Aorta (tissue), 5 donors: ENCODE data around the gene CILP. TPM values are rescaled to one million over a fixed set of nuclear protein-coding genes. Genes with fewer than 3 reads are reported as not detected.
A peak's percentile ranks its signal among the peaks of the same experiment; 100 is the strongest.

Source experiments
- ATAC-seq: fragments of 200-7000 bp; cut with Tn5 transposase; one replicate; pipeline ENCODE4 v1.9.1; 2022; ENCODE audit warnings: moderate library complexity; ENCODE audit not compliant: low FRiP score
- DNase-seq, 2 donors: peaks; one replicate each; pipeline ENCODE4 v3.0.0-alpha.2; 2020
- H3K27ac ChIP-seq, 2 donors: one replicate each; pipeline ENCODE4 v1.5.1; 2013; ENCODE audit warnings: low read length in 2 of 2, mild to moderate bottlenecking in 2 of 2, moderate library complexity in 2 of 2, control low read depth in 1 of 2, inconsistent platforms in 1 of 2, low read depth in 1 of 2
- H3K27me3 ChIP-seq, 2 donors: one replicate each; pipeline ENCODE4 v1.6.1; 2013; ENCODE audit warnings: control low read depth in 1 of 2, low read length in 1 of 2, mild to moderate bottlenecking in 1 of 2, moderate library complexity in 1 of 2; ENCODE audit not compliant: insufficient read depth in 2 of 2, control insufficient read depth in 1 of 2
- H3K36me3 ChIP-seq, 2 donors: one replicate each; pipeline ENCODE4 v1.6.1; 2013; ENCODE audit warnings: control low read depth in 1 of 2, low read length in 1 of 2, mild to moderate bottlenecking in 1 of 2; ENCODE audit not compliant: insufficient read depth in 2 of 2, control insufficient read depth in 1 of 2
- H3K4me1 ChIP-seq, 2 donors: one replicate each; pipeline ENCODE4 v1.6.1; 2013; ENCODE audit warnings: low read length in 2 of 2, control low read depth in 1 of 2, mild to moderate bottlenecking in 1 of 2, moderate library complexity in 1 of 2; ENCODE audit not compliant: insufficient read depth in 2 of 2, control insufficient read depth in 1 of 2
- H3K4me3 ChIP-seq, 2 donors: one replicate each; pipeline ENCODE4 v1.5.1; 2013; ENCODE audit warnings: low read length in 2 of 2, control low read depth in 1 of 2, mild to moderate bottlenecking in 1 of 2
- H3K9me3 ChIP-seq: one replicate; pipeline ENCODE4 v1.6.1; 2013; ENCODE audit warnings: mild to moderate bottlenecking, low read length; ENCODE audit not compliant: control insufficient read depth
- WGBS, 2 donors: extraction: QIAGEN DNeasy Blood & Tissue Kit; methylation state at CpG; one replicate each; pipeline ENCODE4 v1.1.7; 2013; 5-methylcytosine and 5-hydroxymethylcytosine counted together
- intact Hi-C, 2 donors: fragments of 100-400 bp; cut with DNase I; formaldehyde crosslinking; loops; one replicate each; pipeline versions ENCODE4 v1.14.2 to v1.15.0; 2022
- polyA plus RNA-seq, 2 donors: library from polyadenylated mRNA; stranded (reverse); fragments of 200-250 nt; gene quantifications; one replicate each; pipeline ENCODE4 v1.2.3, GENCODE V29; 2013
- total RNA-seq, 2 donors: library from RNA; stranded (reverse); fragmentation: NEBNext Ultra II Directional; extraction: Animal tissue kit (Norgen Biotek cat#: 25700); gene quantifications; one replicate each; pipeline ENCODE4 v1.2.1, GENCODE V29; 2021
- donor health status: healthy with polysubstance abuse.
- donor health status: Bipolar disorder and iron deficiency.
- donor health status: DM: no; HTN: no; CAD: no.
- donor health status: DM: no; HTN: no; CAD: no.
- donor health status: DM: yes; HTN: yes; CAD: no.

CILP gene
- total and polyA plus RNA-seq, 4 donors: 0.28 to 170 (median 1.7) TPM

DNA sequence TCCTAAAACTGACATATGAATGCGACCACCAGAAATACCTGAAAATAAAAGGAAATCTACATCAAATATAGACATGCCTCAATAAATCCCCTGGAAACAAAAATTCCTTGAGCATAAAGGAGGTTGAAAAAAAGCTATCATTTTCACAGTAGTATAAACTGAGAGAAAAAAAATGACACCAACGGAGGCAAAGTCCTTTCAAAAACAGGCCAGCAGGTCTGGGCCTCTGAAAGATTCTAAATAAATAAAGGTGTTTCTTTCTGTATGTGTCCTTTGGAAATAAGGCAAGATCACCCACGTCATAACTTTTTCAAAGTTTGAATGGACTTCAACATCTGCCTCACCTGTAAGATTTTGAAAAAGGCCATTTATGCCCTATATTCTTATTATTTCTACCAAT, 31.1 kb downstream of the CILP start:
- H3K36me3 ChIP-seq: peaks cover 0 to 2% of the 10 kb centered on the region in 2 donors
- DNase-seq (no peak), ATAC-seq (no peak)
- WGBS, 2 donors: 87 to 91% methylated on average over 3 of the region's 3 CpGs
- no peaks in the 10 kb centered on the region for H3K4me1 ChIP-seq
- no peak overlapping the region for H3K4me3 ChIP-seq
- no peak overlapping the region for H3K27ac ChIP-seq
- H3K27me3 ChIP-seq: no peaks in the 10 kb centered on the region
- intact Hi-C loops: loop anchor here in 1 of 2 donors (10.0 kb wide), 1 partner anchor 115 kb away; the partner anchor contains the start of gene RNU5A-1
- no peaks in the 10 kb centered on the region for H3K9me3 ChIP-seq

DNA sequence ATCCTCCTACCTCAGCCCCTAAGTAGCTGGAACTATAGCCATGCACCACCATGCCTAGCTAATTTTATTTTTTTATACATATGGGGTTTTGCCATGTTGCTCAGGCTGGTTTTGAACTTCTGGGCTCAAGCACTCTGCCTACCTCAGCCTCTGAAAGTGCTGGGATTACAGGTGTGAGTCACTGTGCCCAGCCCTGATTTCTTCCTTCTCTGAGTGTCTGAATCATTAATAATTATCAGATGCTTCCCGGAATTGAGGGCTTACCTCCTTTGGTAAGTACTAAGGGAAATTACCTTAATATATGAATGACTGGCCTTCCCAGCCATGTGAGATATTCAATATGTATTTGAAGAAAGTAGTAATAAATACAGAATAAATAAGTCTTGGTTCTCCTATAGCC, 33.4 kb downstream of the CILP start:
- ATAC-seq: no peak
- Histone ChIP-seq H3K4me1 (no peaks in the 10 kb centered on the region), H3K4me3 (no peak overlapping the region), H3K36me3 (peaks cover 0 to 2% of the 10 kb centered on the region in 2 donors), H3K27ac (no peak overlapping the region), H3K27me3 (no peaks in the 10 kb centered on the region), H3K9me3 (no peaks in the 10 kb centered on the region)
- intact Hi-C loops: no loop called here
- WGBS, 2 donors: 79 to 82% methylated on average over 1 of the region's 1 CpG
- DNase-seq: no peak

DNA sequence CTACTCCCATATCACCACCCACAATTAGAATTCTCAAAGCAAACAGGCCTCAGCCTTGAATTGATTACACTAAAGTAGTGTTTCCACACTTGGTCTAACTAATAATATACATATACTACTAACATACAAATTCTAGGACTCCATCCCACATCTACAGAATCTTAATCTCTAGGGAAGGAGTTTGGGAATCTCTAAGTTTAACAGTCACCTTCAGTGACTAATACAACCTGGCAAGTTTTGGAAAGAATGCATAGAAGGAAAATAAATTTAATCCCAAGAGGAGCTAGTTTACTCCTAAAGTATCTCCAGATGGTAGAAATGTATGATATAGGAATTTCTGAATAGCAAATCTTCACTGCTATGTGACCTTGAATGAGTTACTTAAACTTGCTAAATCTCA, 35.2 kb downstream of the CILP start:
- intact Hi-C loops: no loop called here
- no peaks in the 10 kb centered on the region for H3K4me1 ChIP-seq
- no peaks in the 10 kb centered on the region for H3K9me3 ChIP-seq
- H3K27me3 ChIP-seq: no peaks in the 10 kb centered on the region
- H3K4me3 ChIP-seq: no peak overlapping the region
- ATAC-seq: no peak
- no peak overlapping the region for H3K27ac ChIP-seq
- DNase-seq: no peak
- H3K36me3 ChIP-seq: peaks cover 0 to 2% of the 10 kb centered on the region in 2 donors

DNA sequence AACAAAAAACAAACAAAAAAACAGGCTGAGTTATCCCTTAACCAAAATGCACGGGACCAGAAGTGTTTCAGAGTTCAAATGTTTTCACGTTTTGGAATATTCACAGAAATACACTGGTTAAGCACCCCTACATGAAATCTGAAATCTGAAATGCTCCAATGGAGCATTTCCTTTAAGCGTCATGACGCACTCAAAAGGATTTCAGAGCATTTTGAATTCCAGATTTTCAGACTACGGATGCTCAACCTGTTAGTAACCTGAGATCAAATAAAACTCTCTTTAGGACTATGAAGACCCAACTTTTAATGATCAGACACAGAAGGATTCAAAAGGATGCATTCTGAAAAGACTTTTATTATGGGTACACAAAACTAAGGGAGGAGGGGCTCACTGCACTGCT, 35.8 kb downstream of the CILP start:
- Histone ChIP-seq H3K9me3 (no peaks in the 10 kb centered on the region), H3K27me3 (no peaks in the 10 kb centered on the region), H3K36me3 (peaks cover 0 to 2% of the 10 kb centered on the region in 2 donors), H3K4me1 (no peaks in the 10 kb centered on the region), H3K4me3 (no peak overlapping the region), H3K27ac (no peak overlapping the region)
- DNase-seq: no peak
- intact Hi-C loops: no loop called here
- no peak for ATAC-seq
- 86 to 87% methylated on average over 5 of the region's 5 CpGs for WGBS, 2 donors

DNA sequence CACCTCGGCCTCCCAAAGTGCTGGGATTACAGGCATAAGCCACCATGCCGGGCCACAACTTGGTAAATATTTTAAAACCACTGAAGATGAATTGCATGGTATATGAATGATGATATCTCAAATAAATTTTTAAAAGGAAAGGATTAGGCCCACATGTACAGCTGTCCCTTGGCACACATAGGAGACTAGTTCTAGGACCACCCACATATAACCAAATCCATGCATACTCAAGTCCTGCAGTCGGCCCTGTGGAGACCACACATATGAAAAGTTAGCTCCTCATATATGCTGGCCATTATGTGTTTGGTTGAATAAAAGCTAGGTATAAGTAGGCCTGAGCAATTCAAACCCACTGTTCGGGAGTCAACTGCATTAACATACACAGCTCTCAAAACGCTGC, 36.8 kb downstream of the CILP start:
- peaks cover 0 to 2% of the 10 kb centered on the region in 2 donors for H3K36me3 ChIP-seq
- 88 to 89% methylated on average over 5 of the region's 5 CpGs for WGBS, 2 donors
- intact Hi-C loops: no loop called here
- H3K9me3 ChIP-seq: no peaks in the 10 kb centered on the region
- ATAC-seq (no peak), DNase-seq (no peak)
- no peak overlapping the region for H3K27ac ChIP-seq
- H3K4me3 ChIP-seq: no peak overlapping the region
- no peaks in the 10 kb centered on the region for H3K27me3 ChIP-seq
- H3K4me1 ChIP-seq: no peaks in the 10 kb centered on the region

DNA sequence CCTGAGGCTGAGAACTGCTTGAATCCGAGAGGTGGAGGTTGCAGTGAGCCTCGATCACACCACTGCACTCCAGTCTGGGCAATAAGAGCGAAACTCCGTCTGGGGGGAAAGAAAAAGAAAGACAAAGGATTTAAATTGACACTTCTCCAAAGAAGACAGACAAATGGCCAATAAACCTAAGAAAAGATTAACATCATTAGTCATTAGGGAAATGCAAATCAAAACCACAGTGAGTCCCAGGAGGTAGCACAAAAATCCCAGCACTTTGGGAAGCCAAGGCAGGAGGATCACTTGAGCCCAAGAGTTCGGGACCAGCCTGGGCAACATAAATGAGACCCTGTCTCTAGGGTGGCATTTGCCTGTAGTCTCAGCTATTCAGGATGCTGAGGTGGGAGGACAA, 38.7 kb downstream of the CILP start:
- no peaks in the 10 kb centered on the region for H3K27me3 ChIP-seq
- H3K36me3 ChIP-seq: peaks cover 0 to 2% of the 10 kb centered on the region in 2 donors
- H3K27ac ChIP-seq: no peak overlapping the region
- intact Hi-C loops: no loop called here
- no peak for DNase-seq
- WGBS, 2 donors: 87 to 89% methylated on average over 5 of the region's 5 CpGs
- no peaks in the 10 kb centered on the region for H3K9me3 ChIP-seq
- no peaks in the 10 kb centered on the region for H3K4me1 ChIP-seq
- H3K4me3 ChIP-seq: no peak overlapping the region
- ATAC-seq: no peak

DNA sequence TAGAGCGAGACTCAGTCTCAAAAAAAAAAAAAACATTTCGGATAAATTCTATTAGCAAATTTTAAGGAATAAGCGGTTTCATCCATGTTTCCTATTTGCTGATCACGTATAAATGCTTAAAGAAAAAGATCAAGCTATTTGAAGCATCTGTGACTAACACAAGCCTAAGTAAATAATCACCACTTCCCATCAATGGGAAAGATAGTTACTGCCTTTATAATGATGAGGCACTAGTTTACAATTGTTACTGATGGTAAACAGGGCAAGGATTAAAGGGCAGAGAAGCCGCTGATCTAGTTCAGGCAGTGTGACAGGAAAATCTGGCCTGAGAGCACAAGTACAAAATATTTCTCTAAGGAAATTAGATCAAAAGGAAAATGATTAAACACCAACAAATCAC, 39.8 kb downstream of the CILP start:
- ATAC-seq (no peak), DNase-seq (no peak)
- Histone ChIP-seq H3K9me3 (no peaks in the 10 kb centered on the region), H3K36me3 (no peaks in the 10 kb centered on the region), H3K27me3 (no peaks in the 10 kb centered on the region), H3K4me1 (no peaks in the 10 kb centered on the region), H3K27ac (no peak overlapping the region), H3K4me3 (no peak overlapping the region)
- intact Hi-C loops: no loop called here
- 93 to 94% methylated on average over 5 of the region's 5 CpGs for WGBS, 2 donors

DNA sequence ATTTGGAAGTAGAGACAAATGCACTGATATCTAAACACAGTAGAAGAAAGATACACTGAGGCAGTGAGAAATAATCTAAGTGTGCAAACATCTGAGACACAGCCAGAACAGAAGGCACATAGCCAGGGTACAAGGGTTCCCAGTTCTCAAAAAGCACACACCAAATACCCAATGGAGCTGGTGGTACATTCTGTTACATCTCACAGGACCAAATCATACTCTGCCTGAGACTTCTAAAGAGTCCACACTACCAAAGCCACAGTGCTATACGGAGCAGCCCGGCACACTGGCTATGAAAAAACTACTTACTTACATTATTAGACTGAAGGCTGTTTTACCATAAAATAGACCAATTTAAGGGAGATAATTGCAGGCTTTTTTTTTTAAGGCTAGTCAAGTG, 45.4 kb downstream of the CILP start:
- H3K36me3 ChIP-seq: peaks cover 0 to 4% of the 10 kb centered on the region in 2 donors
- no peaks in the 10 kb centered on the region for H3K9me3 ChIP-seq
- no peaks in the 10 kb centered on the region for H3K27me3 ChIP-seq
- DNase-seq (no peak), ATAC-seq (peak; percentile 19)
- 91 to 94% methylated on average over 2 of the region's 2 CpGs for WGBS, 2 donors
- no peaks in the 10 kb centered on the region for H3K4me1 ChIP-seq
- intact Hi-C loops: no loop called here
- no peak overlapping the region for H3K4me3 ChIP-seq
- no peak overlapping the region for H3K27ac ChIP-seq

DNA sequence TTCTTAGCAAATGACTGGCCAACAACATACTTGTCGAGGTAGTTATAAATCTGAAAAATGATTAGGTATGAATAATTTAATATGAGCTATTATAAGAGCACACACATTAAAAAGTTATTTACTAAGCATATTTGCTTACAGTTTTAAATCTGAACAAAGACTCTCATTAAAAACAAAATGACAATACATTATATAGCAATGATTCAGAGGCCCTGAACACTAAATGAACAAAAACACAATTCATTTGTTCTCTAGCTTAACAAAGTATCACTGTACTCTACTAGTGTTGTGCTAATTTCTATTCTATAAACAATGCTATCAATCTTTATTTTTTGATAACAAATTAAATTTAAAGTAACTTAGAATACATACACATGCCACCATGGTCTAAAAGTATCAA, 47.1 kb downstream of the CILP start:
- Histone ChIP-seq H3K4me3 (no peak overlapping the region), H3K9me3 (no peaks in the 10 kb centered on the region), H3K4me1 (no peaks in the 10 kb centered on the region), H3K27me3 (no peaks in the 10 kb centered on the region), H3K27ac (no peak overlapping the region), H3K36me3 (peaks cover 0 to 4% of the 10 kb centered on the region in 2 donors)
- DNase-seq (no peak), ATAC-seq (no peak)
- 76 to 82% methylated on average over 1 of the region's 1 CpG for WGBS, 2 donors
- intact Hi-C loops: no loop called here
